Esophagus squamous epithelium (tissue), 4 donors: Measurements from ENCODE around the gene MCHR1.

Experiments used
- POLR2A ChIP-seq, 4 donors: fragments of 450-650 bp; IDR thresholded peaks; one replicate each; pipeline ENCODE4 v1.6.1; 2017; ENCODE audit warnings: antibody characterized with exemption in 4 of 4, mild to moderate bottlenecking in 4 of 4, moderate library complexity in 3 of 4
- TF ChIP-seq, protein P1 (sequence below), 6 experiments: fragments of 450-650 bp in 4 of 6; fragments of 200-600 bp in 2 of 6; sonication (generic) in 2 of 6; IDR thresholded peaks; one replicate each; pipeline ENCODE4 v1.5.1; 2016 to 2019; ENCODE audit warnings: antibody characterized with exemption in 6 of 6, mild to moderate bottlenecking in 4 of 6, moderate library complexity in 4 of 6

DNA sequence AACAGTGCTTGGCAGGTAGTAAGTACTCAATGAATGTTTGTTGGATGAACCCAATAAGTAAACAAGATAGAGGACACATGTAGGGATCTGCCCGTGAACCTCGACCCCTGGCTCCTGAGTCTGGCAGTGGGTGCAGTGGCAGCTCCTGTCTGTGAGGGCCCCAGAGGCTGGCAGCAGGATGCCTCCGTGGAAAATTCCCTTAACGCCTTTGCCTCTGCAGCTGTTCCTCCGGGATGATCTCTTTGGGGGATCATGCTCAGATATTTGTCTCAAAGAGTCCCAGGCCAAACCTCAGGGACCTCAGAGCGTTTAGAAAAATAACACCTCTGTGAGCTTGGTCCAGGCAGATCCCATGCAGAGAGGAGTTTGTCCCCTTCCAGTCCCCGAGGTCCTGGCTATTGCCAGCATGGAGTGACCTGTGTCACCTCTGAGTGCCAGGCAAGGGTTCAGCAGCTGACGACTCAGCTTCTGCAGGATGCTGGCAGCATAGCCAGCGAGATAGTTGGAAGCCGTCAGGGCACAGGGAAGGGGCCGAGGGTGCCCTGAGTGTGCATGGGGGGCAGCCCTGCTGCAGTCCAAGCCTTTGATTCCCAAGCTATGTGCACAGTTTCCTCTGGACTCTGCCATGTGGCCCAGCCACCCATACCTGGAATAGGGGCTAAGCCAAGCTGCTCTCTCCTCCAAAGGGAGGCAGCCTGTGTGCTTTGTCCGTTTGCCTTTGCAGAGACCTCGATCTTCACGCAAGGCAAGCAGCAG is 613 bp upstream of the MCHR1 start:
- TF ChIP-seq, protein P1, sequence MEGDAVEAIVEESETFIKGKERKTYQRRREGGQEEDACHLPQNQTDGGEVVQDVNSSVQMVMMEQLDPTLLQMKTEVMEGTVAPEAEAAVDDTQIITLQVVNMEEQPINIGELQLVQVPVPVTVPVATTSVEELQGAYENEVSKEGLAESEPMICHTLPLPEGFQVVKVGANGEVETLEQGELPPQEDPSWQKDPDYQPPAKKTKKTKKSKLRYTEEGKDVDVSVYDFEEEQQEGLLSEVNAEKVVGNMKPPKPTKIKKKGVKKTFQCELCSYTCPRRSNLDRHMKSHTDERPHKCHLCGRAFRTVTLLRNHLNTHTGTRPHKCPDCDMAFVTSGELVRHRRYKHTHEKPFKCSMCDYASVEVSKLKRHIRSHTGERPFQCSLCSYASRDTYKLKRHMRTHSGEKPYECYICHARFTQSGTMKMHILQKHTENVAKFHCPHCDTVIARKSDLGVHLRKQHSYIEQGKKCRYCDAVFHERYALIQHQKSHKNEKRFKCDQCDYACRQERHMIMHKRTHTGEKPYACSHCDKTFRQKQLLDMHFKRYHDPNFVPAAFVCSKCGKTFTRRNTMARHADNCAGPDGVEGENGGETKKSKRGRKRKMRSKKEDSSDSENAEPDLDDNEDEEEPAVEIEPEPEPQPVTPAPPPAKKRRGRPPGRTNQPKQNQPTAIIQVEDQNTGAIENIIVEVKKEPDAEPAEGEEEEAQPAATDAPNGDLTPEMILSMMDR (IDR thresholded peaks at IDR 0.05) = no peak
- no peak for TF ChIP-seq POLR2A (IDR thresholded peaks at IDR 0.05)
